WTC11 (cell line): ENCODE results near the gene NALF2. TPM values are rescaled to one million over a fixed set of nuclear protein-coding genes. Genes with fewer than 3 reads are reported as not detected.
A peak's percentile ranks its signal among the peaks of the same experiment; 100 is the strongest.

Experiments used
- ATAC-seq: fragments of 200-7000 bp; cut with Tn5 transposase; 2 replicates; pipeline ENCODE4 v1.10.0; 2021; ENCODE audit warnings: mild to moderate bottlenecking, moderate library complexity
- CTCF ChIA-PET: fragments of 300-600 bp; sonication (Branson Sonifier 250); formaldehyde crosslinking; loops from one replicate; lab custom pipeline; 2021; ENCODE audit warnings: antibody characterized with exemption; lab: Charles Lee
- POLR2A ChIA-PET: fragments of 350-600 bp; sonication (Branson Sonifier 250); formaldehyde crosslinking; loops from one replicate; lab custom pipeline; 2021; ENCODE audit warnings: antibody characterized with exemption; lab: Charles Lee
- DNase-seq: peaks from one replicate; pipeline ENCODE4 v3.0.0; 2021; ENCODE audit warnings: low spot score
- H3K27ac Mint-ChIP-seq: 2 replicates; pipeline ENCODE4 v1.8.0; 2021; ENCODE audit warnings: mixed read lengths
- H3K27me3 Mint-ChIP-seq: 2 replicates; pipeline ENCODE4 v1.8.0; 2021; ENCODE audit warnings: low read depth, mild to moderate bottlenecking, moderate library complexity, mixed read lengths
- H3K36me3 Mint-ChIP-seq: 2 replicates; pipeline ENCODE4 v1.8.0; 2021; ENCODE audit warnings: mixed read lengths
- H3K4me1 Mint-ChIP-seq: 2 replicates; pipeline ENCODE4 v1.8.0; 2022; ENCODE audit warnings: mixed read lengths
- H3K4me3 Mint-ChIP-seq: 2 replicates; pipeline ENCODE4 v1.8.0; 2021; ENCODE audit warnings: mild to moderate bottlenecking, moderate library complexity, mixed read lengths
- H3K9me3 Mint-ChIP-seq: 2 replicates; pipeline ENCODE4 v1.8.0; 2021; ENCODE audit warnings: mixed read lengths
- CREM ChIP-seq: sonication (generic); formaldehyde crosslinking; IDR thresholded peaks from 2 replicates; pipeline ENCODE4 v1.8.1; 2022; ENCODE audit warnings: mild to moderate bottlenecking, missing genetic modification reagents, moderate library complexity
- FOXK1 ChIP-seq: sonication (generic); formaldehyde crosslinking; IDR thresholded peaks from 2 replicates; pipeline ENCODE4 v1.8.0; 2022; ENCODE audit warnings: mild to moderate bottlenecking, moderate library complexity, missing genetic modification reagents
- FOXP1 ChIP-seq: sonication (generic); formaldehyde crosslinking; IDR thresholded peaks from 2 replicates; pipeline ENCODE4 v1.8.0; 2022; ENCODE audit warnings: missing genetic modification reagents, mild to moderate bottlenecking, moderate library complexity, borderline replicate concordance
- HMGA2 ChIP-seq: fragments of 250-450 bp; sonication (Bioruptor Pico); IDR thresholded peaks from 2 replicates; pipeline ENCODE4 v1.4.0; 2021; ENCODE audit warnings: mild to moderate bottlenecking, moderate library complexity
- RELA ChIP-seq: sonication (generic); formaldehyde crosslinking; IDR thresholded peaks from 2 replicates; pipeline ENCODE4 v1.8.1; 2022; ENCODE audit warnings: missing genetic modification reagents, mild to moderate bottlenecking, borderline replicate concordance
- SOX15 ChIP-seq: fragments of 250-450 bp; sonication (Bioruptor Pico); IDR thresholded peaks from 2 replicates; pipeline ENCODE4 v1.9.0; 2021; ENCODE audit warnings: mild to moderate bottlenecking
- TP53 ChIP-seq: sonication (generic); formaldehyde crosslinking; IDR thresholded peaks from 2 replicates; pipeline ENCODE4 v1.8.1; 2023; ENCODE audit warnings: mild to moderate bottlenecking, missing genetic modification reagents
- ZNF138 ChIP-seq: sonication (generic); formaldehyde crosslinking; conservative IDR thresholded peaks from 2 replicates; pipeline ENCODE4 v1.8.1; 2022; ENCODE audit warnings: mild to moderate bottlenecking, moderate library complexity, missing genetic modification reagents
- ZNF232 ChIP-seq: sonication (generic); formaldehyde crosslinking; IDR thresholded peaks from 2 replicates; pipeline ENCODE4 v1.8.0; 2022; ENCODE audit warnings: mild to moderate bottlenecking, missing genetic modification reagents
- total RNA-seq: library from RNA; stranded (reverse); gene quantifications from 3 replicates; pipeline ENCODE4 v1.2.3, GENCODE V29; 2021
- TF ChIP-seq, protein P1 (sequence below): fragments of 200-600 bp; IDR thresholded peaks from 2 replicates; pipeline ENCODE4 v1.8.0; 2022; ENCODE audit warnings: antibody characterized with exemption
- TF ChIP-seq, protein P2 (sequence below): sonication (generic); formaldehyde crosslinking; IDR thresholded peaks from 2 replicates; pipeline ENCODE4 v1.8.1; 2023; ENCODE audit warnings: mild to moderate bottlenecking, missing genetic modification reagents, borderline replicate concordance
- TF ChIP-seq, protein P3 (sequence below): sonication (generic); formaldehyde crosslinking; IDR thresholded peaks from 2 replicates; pipeline ENCODE4 v1.8.0; 2023; ENCODE audit warnings: missing genetic modification reagents
- TF ChIP-seq, protein P4 (sequence below): sonication (generic); formaldehyde crosslinking; IDR thresholded peaks from 2 replicates; pipeline ENCODE4 v1.8.0; 2022; ENCODE audit warnings: missing genetic modification reagents
- TF ChIP-seq, protein P5 (sequence below): fragments of 250-450 bp; sonication (Bioruptor Pico); IDR thresholded peaks from 2 replicates; pipeline ENCODE4 v2.1.2; 2022; ENCODE audit warnings: mild to moderate bottlenecking, moderate library complexity
- TF ChIP-seq, protein P6 (sequence below): sonication (generic); formaldehyde crosslinking; IDR thresholded peaks from 2 replicates; pipeline ENCODE4 v1.8.0; 2023; ENCODE audit warnings: mild to moderate bottlenecking, missing genetic modification reagents

Gene NALF2
- total RNA-seq, 1 experiment from 2014 or later, result 14.0 TPM

DNA sequence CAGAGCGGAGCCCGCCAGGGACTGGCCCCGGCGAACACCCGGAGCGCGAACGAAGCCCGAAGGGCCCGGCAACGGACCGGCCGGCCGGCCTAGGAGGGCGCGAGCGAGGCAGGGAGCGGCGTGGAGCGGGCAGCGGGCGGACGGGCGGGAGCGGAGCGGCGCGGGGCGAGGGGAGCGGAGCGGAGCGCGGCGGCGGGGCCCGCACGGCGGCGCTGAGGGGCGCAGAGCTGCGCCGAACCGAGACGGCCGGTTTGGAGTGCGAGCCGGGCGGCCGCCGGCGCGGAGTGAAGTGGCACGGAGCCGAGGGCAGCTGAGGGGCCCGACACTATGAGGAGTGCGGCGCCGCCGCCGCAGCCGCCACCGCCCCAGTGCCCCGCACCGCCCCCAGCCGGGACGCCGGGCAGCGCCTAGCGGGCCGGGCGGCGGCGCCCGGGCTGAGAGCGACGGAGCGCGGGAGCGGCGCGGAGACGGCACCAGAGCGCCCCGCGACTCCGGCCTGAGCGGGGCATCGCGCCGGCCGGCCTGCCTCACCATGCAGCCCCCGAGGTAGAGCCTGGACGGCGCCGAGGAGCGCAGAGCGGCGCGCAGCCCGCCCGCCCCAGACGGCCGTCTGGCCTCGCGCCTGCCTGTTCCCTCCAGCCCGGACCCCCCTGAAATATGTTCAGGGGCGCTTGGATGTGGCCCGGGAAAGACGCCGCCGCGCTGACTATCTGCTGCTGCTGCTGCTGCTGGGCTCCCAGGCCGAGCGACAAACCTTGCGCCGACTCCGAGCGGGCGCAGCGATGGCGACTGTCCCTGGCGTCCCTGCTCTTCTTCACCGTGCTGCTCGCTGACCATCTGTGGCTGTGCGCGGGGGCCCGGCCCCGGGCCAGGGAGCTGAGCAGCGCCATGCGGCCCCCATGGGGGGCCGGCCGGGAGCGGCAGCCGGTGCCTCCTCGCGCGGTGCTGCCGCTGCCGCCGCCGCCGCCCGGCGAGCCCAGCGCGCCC lies 793 bp downstream of the NALF2 start:
- DNase-seq, result no peak
- ATAC-seq, result peak; percentile 6
- H3K9me3 Mint-ChIP-seq, result no peaks in the 10 kb centered on the region
- H3K27me3 Mint-ChIP-seq, result peaks cover 8% of the 10 kb centered on the region
- ChIA-PET CTCF (no interaction called here), POLR2A (no interaction called here)
- 0 out of 2 replicates have a peak, but pooled peaks have one; percentile 6 for TF ChIP-seq FOXK1 (CRISPR knock-in tag)
- TF ChIP-seq, protein P1, sequence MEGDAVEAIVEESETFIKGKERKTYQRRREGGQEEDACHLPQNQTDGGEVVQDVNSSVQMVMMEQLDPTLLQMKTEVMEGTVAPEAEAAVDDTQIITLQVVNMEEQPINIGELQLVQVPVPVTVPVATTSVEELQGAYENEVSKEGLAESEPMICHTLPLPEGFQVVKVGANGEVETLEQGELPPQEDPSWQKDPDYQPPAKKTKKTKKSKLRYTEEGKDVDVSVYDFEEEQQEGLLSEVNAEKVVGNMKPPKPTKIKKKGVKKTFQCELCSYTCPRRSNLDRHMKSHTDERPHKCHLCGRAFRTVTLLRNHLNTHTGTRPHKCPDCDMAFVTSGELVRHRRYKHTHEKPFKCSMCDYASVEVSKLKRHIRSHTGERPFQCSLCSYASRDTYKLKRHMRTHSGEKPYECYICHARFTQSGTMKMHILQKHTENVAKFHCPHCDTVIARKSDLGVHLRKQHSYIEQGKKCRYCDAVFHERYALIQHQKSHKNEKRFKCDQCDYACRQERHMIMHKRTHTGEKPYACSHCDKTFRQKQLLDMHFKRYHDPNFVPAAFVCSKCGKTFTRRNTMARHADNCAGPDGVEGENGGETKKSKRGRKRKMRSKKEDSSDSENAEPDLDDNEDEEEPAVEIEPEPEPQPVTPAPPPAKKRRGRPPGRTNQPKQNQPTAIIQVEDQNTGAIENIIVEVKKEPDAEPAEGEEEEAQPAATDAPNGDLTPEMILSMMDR, result no peak
- no peak overlapping the region for H3K27ac Mint-ChIP-seq
- peaks cover 2% of the 10 kb centered on the region for H3K36me3 Mint-ChIP-seq
- H3K4me1 Mint-ChIP-seq, result peaks cover 20% of the 10 kb centered on the region
- peak overlapping the region; percentile 77 for H3K4me3 Mint-ChIP-seq

DNA sequence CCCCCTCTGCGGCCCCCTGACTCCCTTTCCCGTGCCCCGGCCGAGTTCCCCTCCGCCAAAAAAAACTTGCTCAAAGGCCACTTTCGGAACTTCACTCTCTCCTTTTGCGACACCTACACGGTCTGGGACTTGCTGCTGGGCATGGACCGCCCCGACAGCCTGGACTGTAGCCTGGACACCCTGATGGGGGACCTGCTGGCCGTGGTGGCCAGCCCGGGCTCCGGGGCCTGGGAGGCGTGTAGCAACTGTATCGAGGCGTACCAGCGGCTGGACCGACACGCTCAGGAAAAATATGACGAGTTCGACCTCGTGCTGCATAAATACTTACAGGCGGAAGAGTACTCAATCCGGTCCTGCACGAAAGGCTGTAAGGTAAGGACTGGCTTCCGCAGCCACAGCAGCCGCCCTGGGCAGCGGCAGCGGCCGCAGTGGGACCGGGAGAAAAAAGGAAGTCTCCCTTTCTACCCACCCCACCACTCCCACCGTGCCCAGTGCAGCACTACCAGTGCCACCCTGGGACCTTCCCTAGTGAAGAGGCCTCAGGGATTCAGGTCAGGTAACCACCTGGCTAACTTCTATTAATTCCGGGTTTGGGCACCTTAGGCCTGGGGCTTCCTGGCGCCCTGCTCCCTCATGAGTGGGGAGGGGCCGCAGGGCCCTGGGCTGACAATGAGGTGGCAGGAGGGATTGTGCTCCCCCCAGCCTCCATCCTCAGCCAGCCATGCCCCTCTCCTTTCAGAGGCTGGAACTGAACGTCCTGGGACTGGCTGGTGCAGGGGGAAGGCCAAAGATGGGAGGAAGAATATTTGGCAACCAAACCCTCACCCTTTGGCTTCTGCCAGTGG lies 1.9 kb downstream of the NALF2 start:
- peaks cover 8% of the 10 kb centered on the region for H3K27me3 Mint-ChIP-seq
- ATAC-seq (no peak), DNase-seq (no peak)
- H3K4me1 Mint-ChIP-seq, result peaks cover 20% of the 10 kb centered on the region
- TF ChIP-seq HMGA2 (CRISPR knock-in tag), result no peak
- TF ChIP-seq, protein P2, sequence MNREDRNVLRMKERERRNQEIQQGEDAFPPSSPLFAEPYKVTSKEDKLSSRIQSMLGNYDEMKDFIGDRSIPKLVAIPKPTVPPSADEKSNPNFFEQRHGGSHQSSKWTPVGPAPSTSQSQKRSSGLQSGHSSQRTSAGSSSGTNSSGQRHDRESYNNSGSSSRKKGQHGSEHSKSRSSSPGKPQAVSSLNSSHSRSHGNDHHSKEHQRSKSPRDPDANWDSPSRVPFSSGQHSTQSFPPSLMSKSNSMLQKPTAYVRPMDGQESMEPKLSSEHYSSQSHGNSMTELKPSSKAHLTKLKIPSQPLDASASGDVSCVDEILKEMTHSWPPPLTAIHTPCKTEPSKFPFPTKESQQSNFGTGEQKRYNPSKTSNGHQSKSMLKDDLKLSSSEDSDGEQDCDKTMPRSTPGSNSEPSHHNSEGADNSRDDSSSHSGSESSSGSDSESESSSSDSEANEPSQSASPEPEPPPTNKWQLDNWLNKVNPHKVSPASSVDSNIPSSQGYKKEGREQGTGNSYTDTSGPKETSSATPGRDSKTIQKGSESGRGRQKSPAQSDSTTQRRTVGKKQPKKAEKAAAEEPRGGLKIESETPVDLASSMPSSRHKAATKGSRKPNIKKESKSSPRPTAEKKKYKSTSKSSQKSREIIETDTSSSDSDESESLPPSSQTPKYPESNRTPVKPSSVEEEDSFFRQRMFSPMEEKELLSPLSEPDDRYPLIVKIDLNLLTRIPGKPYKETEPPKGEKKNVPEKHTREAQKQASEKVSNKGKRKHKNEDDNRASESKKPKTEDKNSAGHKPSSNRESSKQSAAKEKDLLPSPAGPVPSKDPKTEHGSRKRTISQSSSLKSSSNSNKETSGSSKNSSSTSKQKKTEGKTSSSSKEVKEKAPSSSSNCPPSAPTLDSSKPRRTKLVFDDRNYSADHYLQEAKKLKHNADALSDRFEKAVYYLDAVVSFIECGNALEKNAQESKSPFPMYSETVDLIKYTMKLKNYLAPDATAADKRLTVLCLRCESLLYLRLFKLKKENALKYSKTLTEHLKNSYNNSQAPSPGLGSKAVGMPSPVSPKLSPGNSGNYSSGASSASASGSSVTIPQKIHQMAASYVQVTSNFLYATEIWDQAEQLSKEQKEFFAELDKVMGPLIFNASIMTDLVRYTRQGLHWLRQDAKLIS (CRISPR knock-in tag), result no peak
- no peak for TF ChIP-seq ZNF232 (CRISPR knock-in tag)
- no peak for TF ChIP-seq TP53
- TF ChIP-seq, protein P3, sequence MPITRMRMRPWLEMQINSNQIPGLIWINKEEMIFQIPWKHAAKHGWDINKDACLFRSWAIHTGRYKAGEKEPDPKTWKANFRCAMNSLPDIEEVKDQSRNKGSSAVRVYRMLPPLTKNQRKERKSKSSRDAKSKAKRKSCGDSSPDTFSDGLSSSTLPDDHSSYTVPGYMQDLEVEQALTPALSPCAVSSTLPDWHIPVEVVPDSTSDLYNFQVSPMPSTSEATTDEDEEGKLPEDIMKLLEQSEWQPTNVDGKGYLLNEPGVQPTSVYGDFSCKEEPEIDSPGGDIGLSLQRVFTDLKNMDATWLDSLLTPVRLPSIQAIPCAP (CRISPR knock-in tag), result no peak
- TF ChIP-seq FOXP1 (CRISPR knock-in tag), result no peak
- TF ChIP-seq, protein P4, sequence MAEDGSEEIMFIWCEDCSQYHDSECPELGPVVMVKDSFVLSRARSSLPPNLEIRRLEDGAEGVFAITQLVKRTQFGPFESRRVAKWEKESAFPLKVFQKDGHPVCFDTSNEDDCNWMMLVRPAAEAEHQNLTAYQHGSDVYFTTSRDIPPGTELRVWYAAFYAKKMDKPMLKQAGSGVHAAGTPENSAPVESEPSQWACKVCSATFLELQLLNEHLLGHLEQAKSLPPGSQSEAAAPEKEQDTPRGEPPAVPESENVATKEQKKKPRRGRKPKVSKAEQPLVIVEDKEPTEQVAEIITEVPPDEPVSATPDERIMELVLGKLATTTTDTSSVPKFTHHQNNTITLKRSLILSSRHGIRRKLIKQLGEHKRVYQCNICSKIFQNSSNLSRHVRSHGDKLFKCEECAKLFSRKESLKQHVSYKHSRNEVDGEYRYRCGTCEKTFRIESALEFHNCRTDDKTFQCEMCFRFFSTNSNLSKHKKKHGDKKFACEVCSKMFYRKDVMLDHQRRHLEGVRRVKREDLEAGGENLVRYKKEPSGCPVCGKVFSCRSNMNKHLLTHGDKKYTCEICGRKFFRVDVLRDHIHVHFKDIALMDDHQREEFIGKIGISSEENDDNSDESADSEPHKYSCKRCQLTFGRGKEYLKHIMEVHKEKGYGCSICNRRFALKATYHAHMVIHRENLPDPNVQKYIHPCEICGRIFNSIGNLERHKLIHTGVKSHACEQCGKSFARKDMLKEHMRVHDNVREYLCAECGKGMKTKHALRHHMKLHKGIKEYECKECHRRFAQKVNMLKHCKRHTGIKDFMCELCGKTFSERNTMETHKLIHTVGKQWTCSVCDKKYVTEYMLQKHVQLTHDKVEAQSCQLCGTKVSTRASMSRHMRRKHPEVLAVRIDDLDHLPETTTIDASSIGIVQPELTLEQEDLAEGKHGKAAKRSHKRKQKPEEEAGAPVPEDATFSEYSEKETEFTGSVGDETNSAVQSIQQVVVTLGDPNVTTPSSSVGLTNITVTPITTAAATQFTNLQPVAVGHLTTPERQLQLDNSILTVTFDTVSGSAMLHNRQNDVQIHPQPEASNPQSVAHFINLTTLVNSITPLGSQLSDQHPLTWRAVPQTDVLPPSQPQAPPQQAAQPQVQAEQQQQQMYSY (CRISPR knock-in tag), result no peak
- TF ChIP-seq, protein P5, sequence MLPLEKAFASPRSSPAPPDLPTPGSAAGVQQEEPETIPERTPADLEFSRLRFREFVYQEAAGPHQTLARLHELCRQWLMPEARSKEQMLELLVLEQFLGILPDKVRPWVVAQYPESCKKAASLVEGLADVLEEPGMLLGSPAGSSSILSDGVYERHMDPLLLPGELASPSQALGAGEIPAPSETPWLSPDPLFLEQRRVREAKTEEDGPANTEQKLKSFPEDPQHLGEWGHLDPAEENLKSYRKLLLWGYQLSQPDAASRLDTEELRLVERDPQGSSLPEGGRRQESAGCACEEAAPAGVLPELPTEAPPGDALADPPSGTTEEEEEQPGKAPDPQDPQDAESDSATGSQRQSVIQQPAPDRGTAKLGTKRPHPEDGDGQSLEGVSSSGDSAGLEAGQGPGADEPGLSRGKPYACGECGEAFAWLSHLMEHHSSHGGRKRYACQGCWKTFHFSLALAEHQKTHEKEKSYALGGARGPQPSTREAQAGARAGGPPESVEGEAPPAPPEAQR (CRISPR knock-in tag), result no peak
- no peak for TF ChIP-seq ZNF138 (CRISPR knock-in tag)
- TF ChIP-seq SOX15 (CRISPR knock-in tag), result no peak
- TF ChIP-seq CREM, result no peak
- TF ChIP-seq, protein P6, sequence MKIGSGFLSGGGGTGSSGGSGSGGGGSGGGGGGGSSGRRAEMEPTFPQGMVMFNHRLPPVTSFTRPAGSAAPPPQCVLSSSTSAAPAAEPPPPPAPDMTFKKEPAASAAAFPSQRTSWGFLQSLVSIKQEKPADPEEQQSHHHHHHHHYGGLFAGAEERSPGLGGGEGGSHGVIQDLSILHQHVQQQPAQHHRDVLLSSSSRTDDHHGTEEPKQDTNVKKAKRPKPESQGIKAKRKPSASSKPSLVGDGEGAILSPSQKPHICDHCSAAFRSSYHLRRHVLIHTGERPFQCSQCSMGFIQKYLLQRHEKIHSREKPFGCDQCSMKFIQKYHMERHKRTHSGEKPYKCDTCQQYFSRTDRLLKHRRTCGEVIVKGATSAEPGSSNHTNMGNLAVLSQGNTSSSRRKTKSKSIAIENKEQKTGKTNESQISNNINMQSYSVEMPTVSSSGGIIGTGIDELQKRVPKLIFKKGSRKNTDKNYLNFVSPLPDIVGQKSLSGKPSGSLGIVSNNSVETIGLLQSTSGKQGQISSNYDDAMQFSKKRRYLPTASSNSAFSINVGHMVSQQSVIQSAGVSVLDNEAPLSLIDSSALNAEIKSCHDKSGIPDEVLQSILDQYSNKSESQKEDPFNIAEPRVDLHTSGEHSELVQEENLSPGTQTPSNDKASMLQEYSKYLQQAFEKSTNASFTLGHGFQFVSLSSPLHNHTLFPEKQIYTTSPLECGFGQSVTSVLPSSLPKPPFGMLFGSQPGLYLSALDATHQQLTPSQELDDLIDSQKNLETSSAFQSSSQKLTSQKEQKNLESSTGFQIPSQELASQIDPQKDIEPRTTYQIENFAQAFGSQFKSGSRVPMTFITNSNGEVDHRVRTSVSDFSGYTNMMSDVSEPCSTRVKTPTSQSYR, result no peak
- no peak for TF ChIP-seq RELA
- peak overlapping the region; percentile 80 for H3K4me3 Mint-ChIP-seq
- ChIA-PET CTCF (interaction anchor here (0.9 to 1.0 kb wide), 3 partner anchors 13 to 592 kb away, joined by 3 to 4 read pairs (median 3); no protein-coding TSS in a partner anchor), POLR2A (no interaction called here)
- peaks cover 2% of the 10 kb centered on the region for H3K36me3 Mint-ChIP-seq
- H3K27ac Mint-ChIP-seq, result no peak overlapping the region
- H3K9me3 Mint-ChIP-seq, result no peaks in the 10 kb centered on the region
